ENCODE measurements around the gene USP26.
A peak's percentile ranks its signal among the peaks of the same experiment; 100 is the strongest.
"Not testable (repeated sequence)": the region's sequence is repeated elsewhere in the genome, so short reads cannot be mapped to it uniquely, and the experiment has no call there.

Gene USP26

DNA sequence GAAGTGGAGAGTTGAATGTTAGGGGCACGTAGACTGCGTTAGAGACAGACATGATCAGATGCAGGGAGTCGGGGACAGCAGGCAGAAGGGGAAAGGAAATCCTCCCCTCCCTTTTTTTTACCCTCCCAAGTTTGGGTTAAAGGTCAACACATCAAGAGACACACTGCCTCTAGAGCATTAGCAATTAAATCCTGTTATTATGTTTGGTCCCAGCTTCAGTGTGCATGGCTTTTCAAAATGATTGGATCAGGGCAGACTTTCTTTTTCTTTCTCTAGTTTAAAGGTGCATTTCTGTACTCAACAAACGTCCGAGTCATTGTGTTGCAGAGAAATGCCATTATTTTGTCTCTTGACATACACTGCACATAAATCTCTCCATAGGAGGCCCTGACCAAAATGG is 63.9 kb downstream of the USP26 start:
- DNase-seq = no peak

DNA sequence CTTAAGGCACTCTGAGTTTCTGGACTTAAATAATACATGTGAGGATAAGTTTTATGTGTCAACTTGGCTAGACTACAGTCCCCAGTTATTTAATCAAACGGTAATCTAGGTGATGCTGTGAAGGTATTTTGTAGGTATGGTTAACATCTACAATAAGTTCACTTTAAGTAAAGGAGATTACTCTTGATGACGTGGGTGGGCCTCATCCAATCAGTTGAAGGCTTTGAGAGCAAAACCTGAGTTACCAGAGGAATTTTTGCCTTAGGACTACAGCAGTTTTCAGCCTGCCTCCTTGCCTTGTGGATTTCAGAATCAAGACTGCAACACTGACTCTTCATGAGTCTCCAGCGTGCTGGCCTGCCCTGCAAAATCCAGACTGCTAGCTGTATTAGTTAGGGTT is 78.7 kb downstream of the USP26 start:
- no peak for DNase-seq

DNA sequence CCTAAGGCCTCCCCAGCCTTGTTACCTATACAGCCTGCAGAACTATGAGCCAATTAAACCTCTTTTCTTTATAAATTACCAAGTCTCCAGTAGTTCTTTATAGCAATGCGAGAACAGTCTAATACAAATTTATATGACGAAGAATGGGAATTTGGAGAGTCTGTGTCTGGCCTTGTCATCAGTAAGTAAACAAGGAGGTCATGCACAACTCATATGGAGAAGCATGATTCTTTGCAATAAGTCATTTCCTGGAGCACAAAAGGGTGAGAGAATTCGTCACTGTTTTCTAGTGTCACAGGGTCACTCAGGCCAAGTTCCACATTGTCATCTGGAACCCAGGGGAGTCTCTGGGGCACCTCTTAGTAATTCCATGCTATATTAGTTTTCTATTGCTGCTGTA is 89.5 kb downstream of the USP26 start:
- DNase-seq = peak; percentile 9

DNA sequence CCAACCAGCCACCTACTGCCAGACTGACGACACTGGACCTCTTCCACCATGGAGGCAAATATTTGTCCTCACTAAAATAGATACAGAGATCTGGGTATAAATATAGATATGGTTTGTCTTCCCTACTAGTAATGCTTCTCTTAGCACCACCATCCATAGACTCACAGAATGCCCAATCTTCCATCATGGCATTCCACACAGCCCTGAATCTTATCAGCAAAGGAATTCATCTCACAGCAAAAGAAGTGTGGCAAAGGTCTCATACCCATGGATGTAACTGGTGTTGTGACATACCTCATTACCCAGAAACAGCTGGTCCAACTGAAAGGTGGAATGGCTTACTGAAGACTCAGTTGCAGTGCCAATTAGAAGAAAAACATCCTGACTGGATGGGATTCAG is 91.3 kb downstream of the USP26 start:
- no peak for DNase-seq

DNA sequence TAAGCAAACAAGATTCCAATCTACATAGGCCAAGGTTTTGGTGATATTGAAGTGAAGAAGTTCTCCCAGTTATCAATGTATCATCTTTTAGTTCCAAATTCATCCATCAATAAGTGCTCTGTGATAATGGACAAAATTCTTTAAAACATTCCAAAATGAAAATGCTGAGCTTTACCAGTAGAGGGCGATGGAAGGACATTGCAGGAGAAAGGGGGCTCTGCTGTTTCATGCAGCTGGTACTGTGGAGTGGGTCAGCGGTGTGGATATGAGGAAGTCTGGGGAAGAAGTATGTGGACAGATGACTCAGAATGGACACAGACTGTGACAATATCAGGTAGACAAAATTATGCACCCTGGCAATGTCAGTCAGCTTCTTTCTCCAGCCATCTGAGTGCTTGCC is 91.9 kb downstream of the USP26 start:
- peak; percentile 74 for DNase-seq

DNA sequence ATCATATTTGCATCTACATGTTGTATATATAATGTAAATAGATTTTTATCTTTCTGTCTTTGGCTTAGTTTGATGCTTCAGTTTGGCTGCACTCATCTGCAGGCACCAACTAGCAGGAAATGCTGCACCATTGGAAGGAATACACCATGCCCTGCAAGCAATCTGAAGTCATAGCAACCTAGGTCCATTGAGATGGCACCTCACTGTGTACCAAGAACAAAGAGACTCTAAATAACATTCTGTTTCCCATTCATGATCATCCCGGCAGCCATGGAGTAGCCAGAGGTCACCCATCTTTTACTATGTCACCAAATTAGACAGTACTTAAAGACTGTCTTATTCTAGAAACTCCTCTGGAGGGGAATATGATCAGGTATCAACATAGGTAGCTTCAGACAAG is 97.7 kb downstream of the USP26 start:
- DNase-seq = no peak

DNA sequence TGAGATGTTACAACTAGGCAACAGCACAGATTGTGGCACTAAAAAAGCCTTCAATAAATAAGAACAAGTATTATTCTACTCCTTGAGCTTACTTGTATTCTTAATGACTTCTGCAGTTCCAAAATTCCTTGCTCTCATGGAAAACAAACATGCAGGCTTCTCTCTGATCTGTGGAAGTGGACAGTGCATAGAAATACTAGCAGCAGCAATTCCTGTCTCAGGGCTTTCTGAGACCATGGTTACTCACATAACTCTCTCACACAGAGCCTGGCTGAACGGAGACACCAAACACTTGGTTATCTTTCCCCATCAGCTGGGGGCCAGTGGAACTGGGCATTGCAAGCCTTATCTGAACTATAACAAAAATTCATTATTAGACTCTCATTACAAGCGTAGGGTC is 106.1 kb downstream of the USP26 start:
- no peak for DNase-seq

DNA sequence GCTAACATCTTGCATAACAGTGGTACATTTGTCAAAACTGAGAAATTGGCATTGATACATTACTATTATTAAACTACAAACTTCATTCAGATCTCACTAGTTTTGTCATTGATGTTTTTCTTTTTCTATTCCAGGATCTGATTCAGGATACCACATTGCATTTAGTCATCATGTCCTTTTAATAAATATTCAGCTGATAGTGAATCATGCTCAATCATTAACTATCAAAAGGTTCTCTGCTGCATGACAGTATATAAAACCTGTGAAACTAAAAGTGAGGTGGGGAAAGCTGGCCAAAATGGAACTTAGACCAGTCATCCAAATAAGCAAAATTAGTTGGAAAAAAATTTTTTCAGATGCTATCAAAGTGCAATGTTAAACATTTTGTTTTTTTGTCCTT is 110.4 kb downstream of the USP26 start:
- DNase-seq = no peak

DNA sequence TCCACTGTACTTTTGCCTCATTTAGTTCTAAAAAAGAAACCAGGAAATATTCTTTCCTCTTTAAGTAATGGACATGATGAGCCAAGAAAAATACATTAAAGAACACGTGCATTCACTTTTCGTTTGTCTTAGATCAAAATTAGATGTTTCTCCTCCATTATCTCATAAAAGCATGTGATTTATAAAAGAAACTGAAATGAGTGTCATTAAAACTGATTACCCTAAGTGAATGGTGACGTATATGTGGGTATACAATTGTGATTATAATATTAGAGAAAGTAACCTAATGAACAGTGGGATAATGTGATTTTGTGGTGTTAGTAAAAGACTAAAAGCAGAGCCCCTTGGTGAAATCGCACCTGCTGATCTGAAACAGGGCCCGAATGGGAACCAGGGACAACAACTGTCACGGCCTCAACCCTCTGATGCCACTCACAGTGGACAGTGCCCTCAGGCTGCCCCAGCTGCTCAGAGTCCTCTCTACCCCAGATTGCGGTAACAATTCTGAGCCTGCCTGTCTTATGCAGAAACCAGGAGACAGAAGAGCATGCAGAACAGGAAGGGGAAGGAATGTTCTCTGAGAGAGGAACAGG is 112.8 kb downstream of the USP26 start:
- DNase-seq = no peak

DNA sequence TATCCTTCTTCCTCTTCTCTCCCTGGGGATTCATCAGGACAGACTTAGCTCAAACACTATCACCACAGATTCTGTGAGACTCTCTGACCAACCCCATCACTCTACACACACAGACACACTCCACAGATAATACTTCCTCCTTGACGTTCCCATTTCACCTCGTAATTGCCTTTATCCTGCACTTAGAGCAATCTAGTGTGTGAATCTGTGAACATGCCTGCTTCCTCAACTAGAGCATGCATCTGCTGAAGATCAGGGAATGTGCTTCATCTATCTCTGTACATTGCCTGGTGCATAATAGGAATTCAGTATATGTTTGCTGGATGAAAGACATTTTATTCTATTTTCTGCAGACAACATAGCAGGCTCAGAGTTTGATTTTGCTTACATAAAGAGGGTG is 113.4 kb downstream of the USP26 start:
- DNase-seq = no peak

DNA sequence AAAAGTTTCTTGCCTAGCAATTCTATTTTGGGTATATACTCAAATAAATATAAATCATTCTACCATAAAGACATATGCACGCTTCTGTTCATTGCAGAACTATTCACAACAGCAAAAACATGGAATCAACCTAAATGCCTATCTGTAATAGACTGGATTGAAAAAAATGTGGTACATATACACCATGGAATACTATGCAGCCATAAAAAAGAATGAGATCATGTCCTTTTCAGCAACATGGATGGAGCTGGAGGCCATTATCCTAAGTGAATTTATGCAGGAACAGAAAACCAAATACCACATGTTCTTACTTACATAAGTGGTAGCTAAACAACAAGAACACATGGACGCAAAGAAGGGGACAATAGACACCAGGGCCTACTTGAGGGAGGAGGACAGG is 116.9 kb downstream of the USP26 start:
- DNase-seq = not testable (repeated sequence)
